Tibial artery (tissue), 4 donors: ENCODE measurements around the gene KCNQ4.

ENCODE experiments used
- DNase-seq, 2 donors: peaks; one replicate each; pipeline ENCODE4 v3.0.0-alpha.2; 2019
- H3K27ac ChIP-seq, 2 donors: fragments of 200-600 bp; sonication (generic) in 1 of 2; 1 replicate in 1 of 2; 2 replicates in 1 of 2; pipeline ENCODE4 v1.5.1; 2018 to 2019; ENCODE audit warnings: mild to moderate bottlenecking in 1 of 2
- H3K27me3 ChIP-seq, 2 donors: fragments of 200-600 bp; sonication (generic) in 1 of 2; one replicate each; pipeline versions ENCODE4 v1.5.1 to v1.6.0; 2016 to 2019
- H3K36me3 ChIP-seq, 3 donors: fragments of 200-600 bp; sonication (generic) in 2 of 3; one replicate each; pipeline ENCODE4 v1.5.1; 2016 to 2019; ENCODE audit warnings: mild to moderate bottlenecking in 2 of 3
- H3K4me1 ChIP-seq, 4 donors: fragments of 200-600 bp; sonication (generic) in 2 of 4; 1 replicate in 3 of 4; 2 replicates in 1 of 4; pipeline ENCODE4 v1.5.1; 2016 to 2019
- H3K4me3 ChIP-seq, 2 donors: fragments of 200-600 bp; sonication (generic) in 1 of 2; 1 replicate in 1 of 2; 2 replicates in 1 of 2; pipeline ENCODE4 v1.5.1; 2018 to 2019; ENCODE audit warnings: mild to moderate bottlenecking in 2 of 2
- H3K9me3 ChIP-seq, 3 donors: fragments of 200-600 bp; sonication (generic) in 1 of 3; one replicate each; pipeline ENCODE4 v1.5.1; 2016 to 2019
- CTCF ChIP-seq, 2 experiments: fragments of 200-600 bp in 1 of 2; fragments of 450-650 bp in 1 of 2; IDR thresholded peaks; one replicate each; pipeline ENCODE4 v1.5.1; 2017 to 2019; ENCODE audit warnings: antibody characterized with exemption in 2 of 2, mild to moderate bottlenecking in 1 of 2, moderate library complexity in 1 of 2
- intact Hi-C: fragments of 100-400 bp; cut with DNase I; formaldehyde crosslinking; loops from one replicate; pipeline ENCODE4 v1.15.0; 2023; ENCODE audit warnings: low total_unique reads

Gene KCNQ4

GRCh38 chr1:40818264-40818961, 34.8 kb downstream of the KCNQ4 start:
- Histone ChIP-seq H3K4me1 (peaks cover 0 to 40% (median 27%) of the 10 kb centered on the region in 4 donors), H3K4me3 (peak overlapping the region; percentile 9 to 34), H3K9me3 (no peaks in the 10 kb centered on the region), H3K27ac (no peak overlapping the region), H3K36me3 (peaks cover 0 to 4% (median 0%) of the 10 kb centered on the region in 3 donors), H3K27me3 (no peaks in the 10 kb centered on the region)
- DNase-seq = no peak
- no peak for TF ChIP-seq CTCF (IDR thresholded peaks at IDR 0.05)
- intact Hi-C loops = no loop called here

DNA sequence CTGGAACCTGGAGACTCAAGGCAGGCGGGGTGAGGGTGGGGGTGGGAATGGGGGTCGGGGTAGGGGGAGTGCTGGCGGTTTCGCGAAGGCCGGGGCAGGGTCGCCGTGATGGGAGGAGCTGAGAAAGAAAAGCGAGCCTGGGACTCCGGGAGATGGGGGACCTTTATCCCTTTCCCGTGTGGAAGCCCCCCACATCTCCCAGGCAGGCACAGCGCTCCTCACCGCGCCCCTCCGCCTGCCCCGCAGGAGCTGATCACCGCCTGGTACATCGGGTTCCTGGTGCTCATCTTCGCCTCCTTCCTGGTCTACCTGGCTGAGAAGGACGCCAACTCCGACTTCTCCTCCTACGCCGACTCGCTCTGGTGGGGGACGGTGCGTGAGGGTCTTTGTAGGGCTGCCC, 35.5 kb downstream of the KCNQ4 start:
- DNase-seq = no peak
- Histone ChIP-seq H3K9me3 (no peaks in the 10 kb centered on the region), H3K4me1 (peaks cover 0 to 41% (median 29%) of the 10 kb centered on the region in 4 donors), H3K27me3 (no peaks in the 10 kb centered on the region), H3K4me3 (no peak overlapping the region), H3K36me3 (peaks cover 0 to 4% (median 0%) of the 10 kb centered on the region in 3 donors), H3K27ac (peak overlapping the region; percentile 18 to 61)
- intact Hi-C loops = no loop called here
- TF ChIP-seq CTCF (IDR thresholded peaks at IDR 0.05) = no peak

GRCh38 chr1:40820251-40820797, 36.7 kb downstream of the KCNQ4 start:
- Histone ChIP-seq H3K4me1 (peaks cover 0 to 53% (median 36%) of the 10 kb centered on the region in 4 donors), H3K27ac (peak overlapping the region; percentile 29 to 61), H3K9me3 (no peaks in the 10 kb centered on the region), H3K4me3 (no peak overlapping the region), H3K27me3 (no peaks in the 10 kb centered on the region), H3K36me3 (peaks cover 0 to 4% (median 0%) of the 10 kb centered on the region in 3 donors)
- intact Hi-C loops = no loop called here
- peak; percentile 35 to 82 for DNase-seq
- peak; percentile 19 to 26 for TF ChIP-seq CTCF (IDR thresholded peaks at IDR 0.05)

- Histone ChIP-seq H3K4me1 (peaks cover 0 to 60% (median 39%) of the 10 kb centered on the region in 4 donors), H3K27ac (peak overlapping the region; percentile 29 to 61)
- no peak for DNase-seq
Measured at GRCh38 chr1:40820911-40821693, 37.5 kb downstream of the KCNQ4 start.

DNA sequence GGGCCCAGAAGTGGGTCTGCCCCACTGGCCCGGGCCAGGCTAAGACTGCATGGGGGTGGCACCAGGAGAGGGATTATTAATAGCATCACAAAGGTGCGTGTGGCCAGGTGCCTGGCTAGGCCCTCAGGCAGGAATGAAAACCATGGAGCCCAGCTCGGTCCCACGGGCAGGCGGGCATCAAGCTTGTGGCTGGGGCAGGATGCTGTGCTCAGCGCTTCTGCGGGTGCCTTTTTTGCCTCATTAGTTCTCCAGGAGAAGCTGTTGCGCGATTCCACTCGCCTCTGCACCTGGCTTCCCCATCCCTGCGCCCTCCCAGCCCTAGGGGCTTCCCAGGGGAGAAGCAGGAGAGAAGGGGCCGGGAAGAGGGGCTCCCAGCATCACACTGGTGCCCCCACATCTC, 39.3 kb downstream of the KCNQ4 start:
- no peak for DNase-seq
- Histone ChIP-seq H3K9me3 (no peaks in the 10 kb centered on the region), H3K27me3 (no peaks in the 10 kb centered on the region), H3K27ac (no peak overlapping the region), H3K4me1 (peaks cover 0 to 60% (median 39%) of the 10 kb centered on the region in 4 donors), H3K4me3 (no peak overlapping the region), H3K36me3 (peaks cover 0 to 4% (median 0%) of the 10 kb centered on the region in 3 donors)
- intact Hi-C loops = no loop called here
- no peak for TF ChIP-seq CTCF (IDR thresholded peaks at IDR 0.05)

More at GRCh38 chr1:40820911-40821693, 37.5 kb downstream of the KCNQ4 start:
- Histone ChIP-seq H3K36me3 (peaks cover 0 to 4% (median 0%) of the 10 kb centered on the region in 3 donors), H3K27me3 (no peaks in the 10 kb centered on the region), H3K9me3 (no peaks in the 10 kb centered on the region), H3K4me3 (no peak overlapping the region)
- intact Hi-C loops = no loop called here
- TF ChIP-seq CTCF (IDR thresholded peaks at IDR 0.05) = no peak
